ENCODE measurements around the gene KTN1.

GRCh38 chr14:55661029-55661428 lies 81.0 kb downstream of the KTN1 start:
- no peak for TF ChIP-seq CTCF (IDR thresholded peaks at IDR 0.05)
- no peak for TF ChIP-seq POLR2A (IDR thresholded peaks at IDR 0.05)
